Adrenal gland (tissue), 12 donors: ENCODE measurements around the gene UCK1. TPM values are rescaled to one million over a fixed set of nuclear protein-coding genes. Genes with fewer than 3 reads are reported as not detected.

Source experiments
- DNase-seq, 7 donors: peaks; one replicate each; pipeline ENCODE4 v3.0.0-alpha.2; 2019 to 2020
- H3K27ac ChIP-seq, 5 donors: fragments of 200-600 bp; sonication (generic) in 4 of 5; 1 replicate in 3 of 5; 2 replicates in 2 of 5; pipeline versions ENCODE4 v1.5.1 to v1.8.0; 2016 to 2020; ENCODE audit warnings: mild to moderate bottlenecking in 1 of 5
- H3K27me3 ChIP-seq: fragments of 200-600 bp; 2 replicates; pipeline ENCODE4 v1.8.0; 2021
- H3K36me3 ChIP-seq, 2 donors: fragments of 200-600 bp; replicated peaks in 1 of 2; 1 replicate in 1 of 2; 2 replicates in 1 of 2; pipeline versions ENCODE4 v1.5.1 to v1.8.0; 2018 to 2022
- H3K4me1 ChIP-seq, 2 donors: fragments of 200-600 bp; replicated peaks in 1 of 2; 1 replicate in 1 of 2; 2 replicates in 1 of 2; pipeline versions ENCODE4 v1.5.1 to v1.8.0; 2018 to 2021
- H3K4me3 ChIP-seq, 4 donors: fragments of 200-600 bp; sonication (generic) in 3 of 4; one replicate each; pipeline ENCODE4 v1.5.1; 2016 to 2018
- H3K9me3 ChIP-seq, 3 donors: fragments of 200-600 bp; sonication (generic) in 1 of 3; replicated peaks in 1 of 3; 1 replicate in 2 of 3; 2 replicates in 1 of 3; pipeline versions ENCODE4 v1.5.1 to v1.8.0; 2016 to 2021
- POLR2A ChIP-seq, 2 donors: fragments of 450-650 bp; IDR thresholded peaks; one replicate each; pipeline ENCODE4 v1.6.1; 2017; ENCODE audit warnings: antibody characterized with exemption in 2 of 2, mild to moderate bottlenecking in 2 of 2, moderate library complexity in 1 of 2
- WGBS, 4 donors: extraction: QIAGEN DNeasy Blood & Tissue Kit in 2 of 4; methylation state at CpG; one replicate each; pipeline versions ENCODE4 v1.1.5 to v1.1.7; 2013 to 2017; 5-methylcytosine and 5-hydroxymethylcytosine counted together
- intact Hi-C, 2 donors: fragments of 100-400 bp; cut with DNase I; formaldehyde crosslinking; loops; one replicate each; pipeline versions ENCODE4 v1.14.1 to v1.15.0; 2022 to 2023
- polyA plus RNA-seq, 3 donors: library from polyadenylated mRNA; stranded (reverse); fragments of 200-250 nt in 2 of 3; fragments of 350-450 nt in 1 of 3; fragmentation: Illumina TruSeq in 1 of 3; extraction: RNeasy Lipid Tissue Mini Kit (QIAGEN cat#74804) in 1 of 3; gene quantifications; one replicate each; pipeline ENCODE4 v1.2.3, GENCODE V29; 2013 to 2014
- total RNA-seq, 9 donors: library from RNA; depleted of rRNA in 4 of 9; stranded (reverse); fragments of >200 nt in 4 of 9; fragments of 120-200 nt in 1 of 9; fragmentation: NEBNext Ultra II Directional in 1 of 9; extraction: Animal tissue kit (Norgen Biotek cat#: 25700) in 1 of 9; gene quantifications; one replicate each; pipeline versions ENCODE4 v1.1.0 to v1.2.4, GENCODE V29; 2013 to 2023
- TF ChIP-seq, protein P1 (sequence below), 6 experiments: fragments of 450-650 bp in 4 of 6; fragments of 200-600 bp in 2 of 6; sonication (generic) in 1 of 6; IDR thresholded peaks; 1 replicate in 5 of 6; 2 replicates in 1 of 6; pipeline versions ENCODE4 v1.5.1 to v1.8.0; 2016 to 2021; ENCODE audit warnings: antibody characterized with exemption in 6 of 6, mild to moderate bottlenecking in 2 of 6, moderate library complexity in 1 of 6
- donor health status: healthy with polysubstance abuse.
- donor health status: Bipolar disorder and iron deficiency.
- donor health status: DM: yes; HTN: yes; CAD: no.
- donor health status: DM: no; HTN: no; CAD: no.
- donor health status: DM: no; HTN: no; CAD: no.
- donor health status: DM: yes; HTN: yes; CAD: no.

UCK1 gene
- total and polyA plus RNA-seq, 12 donors: 17.9 to 97.0 (median 34.7) TPM

DNA sequence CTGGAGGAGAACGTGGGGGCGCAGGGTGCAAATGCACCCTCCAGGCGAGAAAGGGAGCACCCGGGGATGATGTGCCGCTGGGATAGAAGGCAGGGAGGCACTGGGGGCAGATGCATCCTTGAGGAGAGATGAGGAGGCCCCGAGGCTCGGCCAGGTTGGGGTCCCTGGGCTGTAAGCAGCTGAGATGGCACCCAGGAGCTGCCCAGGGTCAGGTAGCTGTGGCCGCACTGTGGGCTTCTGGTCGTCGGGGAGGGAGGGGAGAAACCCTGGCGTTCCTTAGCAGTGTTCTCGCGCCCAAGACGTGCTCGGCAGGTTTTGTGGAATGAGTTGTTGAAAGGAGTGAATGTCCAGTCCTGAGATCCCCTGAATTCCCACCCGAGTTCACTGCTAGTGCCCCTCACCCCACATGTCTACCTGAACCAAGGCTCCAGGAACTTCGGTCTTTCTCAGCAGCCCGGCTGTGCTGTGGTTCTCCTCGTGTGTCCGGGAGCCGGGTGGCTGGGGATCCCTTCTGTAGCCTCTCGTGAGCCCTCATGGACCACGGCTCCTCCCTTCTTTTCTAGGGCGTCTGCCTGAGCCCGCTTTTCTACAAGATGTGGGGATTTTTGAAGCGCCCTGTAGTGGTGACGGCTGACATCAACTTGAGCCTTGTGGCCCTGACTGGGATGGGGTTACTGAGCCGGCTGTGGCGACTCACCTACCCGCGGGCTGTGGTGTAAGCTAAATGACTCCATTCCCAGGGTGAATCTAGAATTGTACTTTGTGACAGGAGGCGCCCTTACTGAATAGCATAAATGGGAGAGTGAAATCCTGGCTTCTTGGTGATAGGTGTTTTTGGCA lies 27.2 kb downstream of the UCK1 start:
- WGBS, 4 donors: 31 to 36% (median 34%) methylated on average over 28 to 32 of the region's 32 CpGs
- H3K27ac ChIP-seq: no peak overlapping the region

DNA sequence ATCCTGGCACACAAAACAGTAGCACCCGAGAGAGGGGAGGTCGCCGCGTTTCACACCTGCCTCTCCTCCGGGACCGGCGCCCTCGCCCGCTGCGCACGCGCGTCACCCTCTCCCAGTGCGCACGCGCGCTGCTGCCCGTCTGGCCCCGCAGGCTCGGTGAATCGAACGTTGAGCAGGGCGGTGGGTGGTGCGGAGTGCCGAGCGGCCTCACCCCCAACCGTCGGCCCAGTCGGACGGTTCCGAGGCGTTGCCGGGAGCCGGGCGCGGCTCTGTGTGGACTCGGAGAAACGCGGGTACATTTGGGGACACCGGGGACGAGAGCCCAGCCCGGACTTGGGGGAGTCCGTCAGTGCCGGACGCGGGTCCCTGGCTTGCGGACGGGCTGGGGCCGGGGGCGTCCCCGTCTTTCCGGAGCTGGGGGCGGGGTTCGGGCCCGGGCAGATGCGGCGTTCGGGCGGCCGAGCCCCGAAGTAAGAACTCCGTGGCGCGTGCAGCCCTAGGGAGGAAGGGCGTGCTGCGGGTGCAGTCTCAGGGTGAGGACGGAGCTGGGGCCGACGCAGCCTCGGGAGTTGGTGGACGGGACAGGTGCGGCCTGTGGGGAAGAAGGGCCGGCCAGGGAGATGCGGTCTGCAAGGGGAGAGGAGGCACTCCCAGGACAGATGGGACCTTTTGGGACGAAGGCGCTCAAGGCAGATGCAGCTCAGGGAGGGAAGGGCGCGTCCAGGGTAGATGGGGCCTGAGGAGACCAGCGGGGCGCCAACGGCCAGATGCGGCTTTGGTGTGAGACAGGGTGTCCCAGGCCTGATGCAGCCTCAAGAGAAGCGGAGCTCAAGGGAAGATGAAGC lies 28.1 kb downstream of the UCK1 start, which contains the start of gene POMT1:
POMT1 (plus strand) TSS at position 138 of the 845 bp plus-strand sequence. CDS start 1,301 bp downstream, outside the sequence.
- Histone ChIP-seq H3K9me3 (no peaks in the 10 kb centered on the region), H3K4me3 (peak within 1 kb of the TSS; percentile 27 to 93 (median 91)), H3K27me3 (no peaks in the 10 kb centered on the region), H3K4me1 (peaks cover 9 to 11% of the 10 kb centered on the region in 2 donors), H3K36me3 (peaks cover 0 to 24% of the 10 kb centered on the region in 2 donors), H3K27ac (peak within 1 kb of the TSS in 4 of 5 donors; percentile 42 to 72 (median 58))
- TF ChIP-seq POLR2A (IDR thresholded peaks at IDR 0.05): peak in 1 of 2 donors; percentile 57
- TF ChIP-seq, protein P1, sequence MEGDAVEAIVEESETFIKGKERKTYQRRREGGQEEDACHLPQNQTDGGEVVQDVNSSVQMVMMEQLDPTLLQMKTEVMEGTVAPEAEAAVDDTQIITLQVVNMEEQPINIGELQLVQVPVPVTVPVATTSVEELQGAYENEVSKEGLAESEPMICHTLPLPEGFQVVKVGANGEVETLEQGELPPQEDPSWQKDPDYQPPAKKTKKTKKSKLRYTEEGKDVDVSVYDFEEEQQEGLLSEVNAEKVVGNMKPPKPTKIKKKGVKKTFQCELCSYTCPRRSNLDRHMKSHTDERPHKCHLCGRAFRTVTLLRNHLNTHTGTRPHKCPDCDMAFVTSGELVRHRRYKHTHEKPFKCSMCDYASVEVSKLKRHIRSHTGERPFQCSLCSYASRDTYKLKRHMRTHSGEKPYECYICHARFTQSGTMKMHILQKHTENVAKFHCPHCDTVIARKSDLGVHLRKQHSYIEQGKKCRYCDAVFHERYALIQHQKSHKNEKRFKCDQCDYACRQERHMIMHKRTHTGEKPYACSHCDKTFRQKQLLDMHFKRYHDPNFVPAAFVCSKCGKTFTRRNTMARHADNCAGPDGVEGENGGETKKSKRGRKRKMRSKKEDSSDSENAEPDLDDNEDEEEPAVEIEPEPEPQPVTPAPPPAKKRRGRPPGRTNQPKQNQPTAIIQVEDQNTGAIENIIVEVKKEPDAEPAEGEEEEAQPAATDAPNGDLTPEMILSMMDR (IDR thresholded peaks at IDR 0.05): no peak
- peak; percentile 87 to 92 (median 89) for DNase-seq
- 1 to 4% (median 1%) methylated on average over 11 to 83 of the region's 83 CpGs for WGBS, 4 donors
- intact Hi-C loops: loop anchor here in 1 of 2 donors (10.0 kb wide), 1 partner anchor 242 kb away; the partner anchor contains the start of gene RAPGEF1

More for the DNA sequence above, 27.2 kb downstream of the UCK1 start:
- peak in 1 of 7 donors; percentile 60 for DNase-seq
- peaks cover 0 to 16% of the 10 kb centered on the region in 2 donors for H3K36me3 ChIP-seq
- H3K27me3 ChIP-seq: no peaks in the 10 kb centered on the region
- no peaks in the 10 kb centered on the region for H3K9me3 ChIP-seq
- peaks cover 9 to 11% of the 10 kb centered on the region in 2 donors for H3K4me1 ChIP-seq
- intact Hi-C loops: loop anchor here in 1 of 2 donors (10.0 kb wide), 1 partner anchor 241 kb away; the partner anchor contains the start of gene RAPGEF1
- no peak for TF ChIP-seq POLR2A (IDR thresholded peaks at IDR 0.05)
- TF ChIP-seq, protein P1 (IDR thresholded peaks at IDR 0.05): no peak
- peak overlapping the region in 2 of 4 donors; percentile 91 for H3K4me3 ChIP-seq

DNA sequence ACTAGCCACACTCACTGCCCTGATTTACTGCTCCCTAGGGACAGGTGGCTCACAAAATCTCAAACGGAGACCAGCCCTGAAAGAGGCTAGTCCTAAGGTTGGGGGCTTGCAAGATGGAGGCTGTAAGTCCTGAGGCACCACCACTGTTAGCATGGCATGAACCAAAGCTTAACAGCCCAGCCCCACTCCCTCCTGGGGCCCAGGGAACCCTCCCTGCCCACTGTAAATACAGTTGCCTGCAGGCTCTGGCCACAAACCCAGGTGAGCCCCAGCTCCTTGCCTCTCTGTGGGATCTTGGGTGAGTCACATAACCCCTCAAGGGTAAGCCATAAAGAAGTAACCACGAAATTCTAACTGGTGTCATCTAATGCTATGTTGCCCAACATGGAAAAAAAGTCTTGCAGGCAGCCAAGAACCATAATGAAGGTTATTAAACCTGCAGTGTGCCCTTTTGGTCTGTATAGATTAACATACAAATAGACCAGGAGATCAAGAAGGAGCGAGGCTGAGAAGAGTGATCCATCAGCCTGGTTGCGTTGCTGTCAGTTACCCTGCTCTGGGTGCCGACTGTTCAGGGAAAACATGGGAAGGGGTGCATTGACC lies 30.0 kb downstream of the UCK1 start:
- TF ChIP-seq, protein P1 (IDR thresholded peaks at IDR 0.05): no peak
- TF ChIP-seq POLR2A (IDR thresholded peaks at IDR 0.05): no peak
- peaks cover 9 to 11% of the 10 kb centered on the region in 2 donors for H3K4me1 ChIP-seq
- no peaks in the 10 kb centered on the region for H3K9me3 ChIP-seq
- no peak overlapping the region for H3K4me3 ChIP-seq
- intact Hi-C loops: loop anchor here in 1 of 2 donors (10.0 kb wide), 1 partner anchor 244 kb away; the partner anchor contains the start of gene RAPGEF1
- H3K27me3 ChIP-seq: no peaks in the 10 kb centered on the region
- no peak overlapping the region for H3K27ac ChIP-seq
- peaks cover 0 to 37% of the 10 kb centered on the region in 2 donors for H3K36me3 ChIP-seq
- DNase-seq: no peak
- whole genome bisulfite sequencing, 4 donors: 50 to 59% (median 56%) methylated on average over 5 of the region's 5 CpGs
